K562 (cell line): Measurements from ENCODE around the gene HAS3. TPM values are rescaled to one million over a fixed set of nuclear protein-coding genes. Genes with fewer than 3 reads are reported as not detected.
A peak's percentile ranks its signal among the peaks of the same experiment; 100 is the strongest.

Experiments
- BHLHE40 ChIP-seq: IDR thresholded peaks from 2 replicates; pipeline ENCODE4 v1.6.1; 2011; ENCODE audit warnings: low read length, improper control_type of control experiment
- BMI1 ChIP-seq: fragments of 150-350 bp; IDR thresholded peaks from 2 replicates; pipeline ENCODE4 v1.6.1; 2014; ENCODE audit warnings: low read length
- FOXM1 ChIP-seq, 2 experiments: fragments of 450-650 bp in 1 of 2; sonication (generic) in 1 of 2; formaldehyde crosslinking in 1 of 2; IDR thresholded peaks; 2 replicates each; pipeline versions ENCODE4 v1.6.1 to v1.9.0; 2017 to 2022; ENCODE audit warnings: low read depth in 2 of 2, mild to moderate bottlenecking in 2 of 2, missing genetic modification reagents in 1 of 2, moderate library complexity in 1 of 2
- JUN ChIP-seq, 2 experiments: sonication (generic) in 1 of 2; formaldehyde crosslinking in 1 of 2; IDR thresholded peaks; 2 replicates each; pipeline versions ENCODE4 v1.6.1 to v1.8.0; 2012 to 2022; ENCODE audit warnings: borderline replicate concordance in 2 of 2, mild to moderate bottlenecking in 2 of 2, improper control_type of control experiment in 1 of 2, low read depth in 1 of 2, low read length in 1 of 2, missing genetic modification reagents in 1 of 2
- KLF1 ChIP-seq: fragments of 450-650 bp; IDR thresholded peaks from 2 replicates; pipeline ENCODE4 v1.6.1; 2016; ENCODE audit warnings: missing genetic modification characterization, missing compliant biosample characterization
- MCM7 ChIP-seq, 2 experiments: fragments of 450-650 bp; IDR thresholded peaks; 2 replicates each; pipeline ENCODE4 v1.6.1; 2016 to 2018
- MEIS2 ChIP-seq: fragments of 450-650 bp; IDR thresholded peaks from 2 replicates; pipeline ENCODE4 v1.6.1; 2014; ENCODE audit warnings: mild to moderate bottlenecking; ENCODE audit not compliant: partially characterized antibody
- MYBL2 ChIP-seq, 2 experiments: fragments of 450-650 bp in 1 of 2; sonication (generic) in 1 of 2; formaldehyde crosslinking in 1 of 2; IDR thresholded peaks; 2 replicates each; pipeline versions ENCODE4 v1.6.1 to v1.8.1; 2017 to 2022; ENCODE audit warnings: borderline replicate concordance in 1 of 2, inconsistent platforms in 1 of 2, low read depth in 1 of 2, mild to moderate bottlenecking in 1 of 2, missing genetic modification reagents in 1 of 2, moderate library complexity in 1 of 2
- NELFE ChIP-seq: IDR thresholded peaks from 2 replicates; pipeline ENCODE4 v1.6.1; 2011; ENCODE audit warnings: mild to moderate bottlenecking; ENCODE audit not compliant: insufficient read depth, insufficient read length
- PML ChIP-seq: IDR thresholded peaks from 2 replicates; pipeline ENCODE4 v1.6.1; 2012; ENCODE audit warnings: low read length, inconsistent platforms
- RHOXF2B ChIP-seq: fragments of 250-450 bp; sonication (Bioruptor Pico); conservative IDR thresholded peaks from 2 replicates; pipeline ENCODE4 v1.5.1; 2021
- SIN3B ChIP-seq: fragments of 450-650 bp; IDR thresholded peaks from 2 replicates; pipeline ENCODE4 v1.6.1; 2017; ENCODE audit warnings: low read depth, mild to moderate bottlenecking, moderate library complexity
- TAF9B ChIP-seq: fragments of 450-650 bp; IDR thresholded peaks from 2 replicates; pipeline ENCODE4 v1.6.1; 2018; ENCODE audit warnings: mild to moderate bottlenecking; ENCODE audit not compliant: partially characterized antibody
- ZBTB40 ChIP-seq, 2 experiments: fragments of 450-650 bp in 1 of 2; sonication (generic) in 1 of 2; formaldehyde crosslinking in 1 of 2; IDR thresholded peaks; 2 replicates each; pipeline versions ENCODE4 v1.7.1 to v1.9.0; 2016 to 2022; ENCODE audit warnings: inconsistent platforms in 1 of 2, mild to moderate bottlenecking in 1 of 2, missing genetic modification reagents in 1 of 2
- ZNF174 ChIP-seq: fragments of 250-450 bp; sonication (Bioruptor Pico); IDR thresholded peaks from 2 replicates; pipeline ENCODE4 v1.4.0; 2020; ENCODE audit warnings: mild to moderate bottlenecking
- ZNF311 ChIP-seq: fragments of 250-450 bp; sonication (Bioruptor Pico); IDR thresholded peaks from 2 replicates; pipeline ENCODE4 v1.4.0; 2020; ENCODE audit warnings: mild to moderate bottlenecking, moderate library complexity
- polyA plus RNA-seq, 8 experiments: library from polyadenylated mRNA; depleted of rRNA in 4 of 8; stranded (reverse) in 5 of 8; unstranded in 3 of 8; fragments of >200 nt; fragmentation: Nextera tagmentation in 2 of 8; fragmentation: Illumina TruSeq in 1 of 8; extraction: Ambion mirVana in 2 of 8; extraction: Trizol in 1 of 8; gene quantifications; 2 replicates each; pipeline versions ENCODE4 v1.2.1 to v1.2.3, GENCODE V29; 2011 to 2014; ENCODE audit warnings: inconsistent platforms in 1 of 8, missing spikeins in 1 of 8
- total RNA-seq, 7 experiments: library from RNA; depleted of rRNA in 6 of 7; stranded (reverse); fragments of >200 nt in 6 of 7; fragmentation: Illumina TruSeq in 2 of 7; extraction: Trizol in 2 of 7; gene quantifications; 2 replicates each; pipeline versions ENCODE4 v1.2.1 to v1.2.3, GENCODE V29; 2011 to 2021; ENCODE audit warnings: low replicate concordance in 1 of 7
- TF ChIP-seq, protein P1 (sequence below): fragments of 450-650 bp; IDR thresholded peaks from 2 replicates; pipeline ENCODE4 v1.6.1; 2014; ENCODE audit warnings: low read depth, mild to moderate bottlenecking, moderate library complexity, borderline replicate concordance

HAS3 gene
- total and polyA plus RNA-seq, 9 of the 15 experiments (the other 6 are each of a cell fraction or from before 2014, with no cell fraction given), result 0.04 to 0.33 (median 0.13) TPM; not detected in 1

DNA sequence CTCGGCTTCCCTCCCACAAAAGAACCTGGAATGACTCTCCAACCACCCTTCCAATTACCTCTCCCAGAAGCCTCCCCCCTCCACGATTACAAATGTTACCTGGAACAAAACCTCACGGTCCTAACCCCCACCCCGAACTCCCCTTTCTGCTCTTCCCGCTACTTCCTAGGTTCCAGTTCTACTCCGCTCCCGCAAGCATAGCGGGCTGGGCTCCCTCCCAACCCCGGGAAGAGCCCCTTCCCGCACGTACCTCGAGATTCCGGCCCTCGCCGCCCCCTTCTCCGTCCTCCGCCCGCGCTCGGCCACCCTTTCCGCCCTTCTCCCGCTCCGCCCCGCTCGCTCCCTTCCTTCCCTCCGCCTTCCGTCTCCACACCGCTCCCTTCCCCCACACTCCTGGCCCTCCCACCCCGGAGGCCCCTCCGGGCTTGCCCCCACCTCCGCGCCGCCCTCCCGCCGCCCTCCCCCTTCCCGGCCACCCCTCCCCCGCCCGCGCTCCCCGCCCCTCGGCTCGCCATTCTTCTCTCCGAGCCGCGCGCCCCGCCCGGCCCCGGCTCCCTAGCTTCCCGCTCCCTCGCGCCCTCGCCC, 26.5 kb downstream of the HAS3 start (continued):
- TF ChIP-seq MYBL2 (IDR thresholded peaks at IDR 0.05; ENCODE audit: low read depth), result no peak
- TF ChIP-seq MYBL2 (CRISPR knock-in tag; IDR thresholded peaks at IDR 0.05; ENCODE audit: borderline replicate concordance), result no peak
- no peak for TF ChIP-seq NELFE
- TF ChIP-seq RHOXF2B (CRISPR knock-in tag), result no peak
- 0 out of 2 replicates have a peak, but pooled peaks have one; percentile 19 for TF ChIP-seq KLF1
- no peak for TF ChIP-seq ZNF174 (CRISPR knock-in tag)
- no peak for TF ChIP-seq FOXM1 (IDR thresholded peaks at IDR 0.05; ENCODE audit: low read depth)
- TF ChIP-seq FOXM1 (CRISPR knock-in tag; IDR thresholded peaks at IDR 0.05; ENCODE audit: low read depth), result no peak
- TF ChIP-seq TAF9B, result peak; percentile 68
- TF ChIP-seq SIN3B, result no peak
- no peak for TF ChIP-seq MEIS2
- peak; percentile 68 for TF ChIP-seq PML
- TF ChIP-seq JUN (IDR thresholded peaks at IDR 0.05; ENCODE audit: borderline replicate concordance, low read depth, low read length), result no peak
- TF ChIP-seq JUN (CRISPR knock-in tag; IDR thresholded peaks at IDR 0.05; ENCODE audit: borderline replicate concordance), result no peak
- no peak for TF ChIP-seq MCM7 (IDR thresholded peaks at IDR 0.05)
- no peak for TF ChIP-seq BHLHE40
- TF ChIP-seq ZBTB40 (IDR thresholded peaks at IDR 0.05), result peak; percentile 66
- TF ChIP-seq ZBTB40 (CRISPR knock-in tag; IDR thresholded peaks at IDR 0.05), result no peak
- TF ChIP-seq ZNF311 (CRISPR knock-in tag), result no peak
- TF ChIP-seq BMI1, result no peak
- TF ChIP-seq, protein P1, sequence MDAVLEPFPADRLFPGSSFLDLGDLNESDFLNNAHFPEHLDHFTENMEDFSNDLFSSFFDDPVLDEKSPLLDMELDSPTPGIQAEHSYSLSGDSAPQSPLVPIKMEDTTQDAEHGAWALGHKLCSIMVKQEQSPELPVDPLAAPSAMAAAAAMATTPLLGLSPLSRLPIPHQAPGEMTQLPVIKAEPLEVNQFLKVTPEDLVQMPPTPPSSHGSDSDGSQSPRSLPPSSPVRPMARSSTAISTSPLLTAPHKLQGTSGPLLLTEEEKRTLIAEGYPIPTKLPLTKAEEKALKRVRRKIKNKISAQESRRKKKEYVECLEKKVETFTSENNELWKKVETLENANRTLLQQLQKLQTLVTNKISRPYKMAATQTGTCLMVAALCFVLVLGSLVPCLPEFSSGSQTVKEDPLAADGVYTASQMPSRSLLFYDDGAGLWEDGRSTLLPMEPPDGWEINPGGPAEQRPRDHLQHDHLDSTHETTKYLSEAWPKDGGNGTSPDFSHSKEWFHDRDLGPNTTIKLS, result no peak
